ENCODE data around the gene HSF2.

DNA sequence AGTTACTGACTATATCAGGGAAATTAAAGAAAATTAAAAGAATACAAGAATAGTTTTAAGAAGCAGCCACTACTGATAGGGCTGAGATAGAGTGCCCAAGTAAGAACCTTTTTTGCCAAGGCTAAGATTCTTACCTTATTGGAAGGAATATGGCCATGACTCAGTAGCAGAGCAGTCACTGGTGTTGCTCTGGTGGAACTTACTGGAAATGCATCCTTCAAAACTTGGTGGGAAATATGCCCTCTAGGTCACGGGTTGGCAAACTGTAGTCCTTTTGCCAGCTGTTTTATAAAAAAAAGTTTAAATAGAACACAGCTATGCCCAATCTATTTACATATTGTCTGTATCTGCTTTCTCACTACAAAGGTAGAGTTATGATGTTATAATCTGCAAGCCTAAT lies 6.0 kb downstream of the HSF2 start:
- TF ChIP-seq SIN3A (IDR thresholded peaks at IDR 0.05; ENCODE audit: low read depth, low read length) (no peak), NR2C2 (IDR thresholded peaks at IDR 0.05; ENCODE audit: borderline replicate concordance, control insufficient read depth, insufficient read length, low read depth) (no peak), CTCF (IDR thresholded peaks at IDR 0.05 in 2 of 3, conservative IDR thresholded peaks at IDR 0.05 in 1 of 3; ENCODE audit: control insufficient read depth in 2 of 3, extremely low read depth in 1 of 3, insufficient read depth in 1 of 3, low read depth in 3 of 3, low read length in 3 of 3) (0 out of 6 replicates have a peak, but pooled peaks of 1 of the 3 experiments have one; percentile 18), ZNF24 (IDR thresholded peaks at IDR 0.05) (no peak), RAD21 (IDR thresholded peaks at IDR 0.05; ENCODE audit: insufficient read depth, low read depth, low read length) (no peak), USF2 (IDR thresholded peaks at IDR 0.05; ENCODE audit: borderline replicate concordance, low read depth, low read length) (no peak), BRCA1 (IDR thresholded peaks at IDR 0.05; ENCODE audit: low read depth, low read length) (no peak)
- TF ChIP-seq, protein P1, sequence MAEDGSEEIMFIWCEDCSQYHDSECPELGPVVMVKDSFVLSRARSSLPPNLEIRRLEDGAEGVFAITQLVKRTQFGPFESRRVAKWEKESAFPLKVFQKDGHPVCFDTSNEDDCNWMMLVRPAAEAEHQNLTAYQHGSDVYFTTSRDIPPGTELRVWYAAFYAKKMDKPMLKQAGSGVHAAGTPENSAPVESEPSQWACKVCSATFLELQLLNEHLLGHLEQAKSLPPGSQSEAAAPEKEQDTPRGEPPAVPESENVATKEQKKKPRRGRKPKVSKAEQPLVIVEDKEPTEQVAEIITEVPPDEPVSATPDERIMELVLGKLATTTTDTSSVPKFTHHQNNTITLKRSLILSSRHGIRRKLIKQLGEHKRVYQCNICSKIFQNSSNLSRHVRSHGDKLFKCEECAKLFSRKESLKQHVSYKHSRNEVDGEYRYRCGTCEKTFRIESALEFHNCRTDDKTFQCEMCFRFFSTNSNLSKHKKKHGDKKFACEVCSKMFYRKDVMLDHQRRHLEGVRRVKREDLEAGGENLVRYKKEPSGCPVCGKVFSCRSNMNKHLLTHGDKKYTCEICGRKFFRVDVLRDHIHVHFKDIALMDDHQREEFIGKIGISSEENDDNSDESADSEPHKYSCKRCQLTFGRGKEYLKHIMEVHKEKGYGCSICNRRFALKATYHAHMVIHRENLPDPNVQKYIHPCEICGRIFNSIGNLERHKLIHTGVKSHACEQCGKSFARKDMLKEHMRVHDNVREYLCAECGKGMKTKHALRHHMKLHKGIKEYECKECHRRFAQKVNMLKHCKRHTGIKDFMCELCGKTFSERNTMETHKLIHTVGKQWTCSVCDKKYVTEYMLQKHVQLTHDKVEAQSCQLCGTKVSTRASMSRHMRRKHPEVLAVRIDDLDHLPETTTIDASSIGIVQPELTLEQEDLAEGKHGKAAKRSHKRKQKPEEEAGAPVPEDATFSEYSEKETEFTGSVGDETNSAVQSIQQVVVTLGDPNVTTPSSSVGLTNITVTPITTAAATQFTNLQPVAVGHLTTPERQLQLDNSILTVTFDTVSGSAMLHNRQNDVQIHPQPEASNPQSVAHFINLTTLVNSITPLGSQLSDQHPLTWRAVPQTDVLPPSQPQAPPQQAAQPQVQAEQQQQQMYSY (CRISPR knock-in tag; IDR thresholded peaks at IDR 0.05): no peak
